ENCODE results near the gene GDF2.

- TF ChIP-seq CTCF (IDR thresholded peaks at IDR 0.05 in 4 of 5, conservative IDR thresholded peaks at IDR 0.05 in 1 of 5) (no peak), POLR2A (IDR thresholded peaks at IDR 0.05) (no peak)
These were observed 12.4 kb downstream of the GDF2 start for GRCh38 chr10:47334466-47335295.
